Fibroblast of lung (primary cell): ENCODE results near the gene SLC45A1. TPM values are rescaled to one million over a fixed set of nuclear protein-coding genes. Genes with fewer than 3 reads are reported as not detected.

Source experiments
- DNase-seq, 2 donors: peaks; one replicate each; pipeline versions ENCODE4 v3.0.0 to v3.0.0-alpha.2; 2010; ENCODE audit warnings: low read depth in 2 of 2
- H2AFZ ChIP-seq: 2 replicates; pipeline ENCODE4 v1.5.1; 2012; ENCODE audit warnings: low read length, control low read depth, inconsistent platforms
- H3K27ac ChIP-seq: 2 replicates; pipeline ENCODE4 v1.5.1; 2011; ENCODE audit warnings: low read length, control low read depth; ENCODE audit not compliant: insufficient read depth
- H3K27me3 ChIP-seq: 2 replicates; pipeline ENCODE4 v1.5.1; 2011; ENCODE audit warnings: mild to moderate bottlenecking, low read length; ENCODE audit not compliant: control insufficient read depth, insufficient read depth
- H3K36me3 ChIP-seq: 2 replicates; pipeline ENCODE4 v1.5.1; 2011; ENCODE audit warnings: low read length; ENCODE audit not compliant: control insufficient read depth, insufficient read depth
- H3K4me1 ChIP-seq: 2 replicates; pipeline ENCODE4 v1.5.1; 2011; ENCODE audit warnings: low read length; ENCODE audit not compliant: control insufficient read depth, insufficient read depth; ENCODE audit errors: extremely low read depth
- H3K4me2 ChIP-seq: 2 replicates; pipeline ENCODE4 v1.5.1; 2011; ENCODE audit warnings: low read length, control low read depth; ENCODE audit not compliant: insufficient read depth; ENCODE audit errors: extremely low read depth
- H3K4me3 ChIP-seq, 4 experiments: fragments of 200-600 bp in 1 of 4; sonication (generic) in 1 of 4; replicated peaks in 1 of 4; 2 replicates each; pipeline ENCODE4 v1.5.1; 2011 to 2016; ENCODE audit warnings: low read length in 4 of 4, low read depth in 3 of 4, mild to moderate bottlenecking in 3 of 4, control low read depth in 2 of 4, inconsistent platforms in 1 of 4, mixed read lengths in 1 of 4; ENCODE audit not compliant: insufficient read depth in 1 of 4; ENCODE audit errors: control extremely low read depth in 1 of 4
- H3K79me2 ChIP-seq: 2 replicates; pipeline ENCODE4 v1.5.1; 2012; ENCODE audit warnings: mild to moderate bottlenecking, low read length, inconsistent platforms; ENCODE audit not compliant: control insufficient read depth, insufficient read depth
- H3K9ac ChIP-seq: 2 replicates; pipeline ENCODE4 v1.5.1; 2011; ENCODE audit warnings: mild to moderate bottlenecking, low read length, control low read depth; ENCODE audit not compliant: insufficient read depth
- H3K9me3 ChIP-seq: 2 replicates; pipeline ENCODE4 v1.5.1; 2012; ENCODE audit warnings: low read depth, low read length; ENCODE audit not compliant: control insufficient read depth, insufficient read depth
- H4K20me1 ChIP-seq: 2 replicates; pipeline ENCODE4 v1.5.1; 2011; ENCODE audit warnings: low read length; ENCODE audit not compliant: control insufficient read depth, insufficient read depth; ENCODE audit errors: extremely low read depth
- CTCF ChIP-seq, 2 donors: IDR thresholded peaks in 1 of 2; conservative IDR thresholded peaks in 1 of 2; 1 replicate in 1 of 2; 2 replicates in 1 of 2; pipeline ENCODE4 v1.5.1; 2011 to 2012; ENCODE audit warnings: low read length in 2 of 2, control low read depth in 1 of 2, inconsistent platforms in 1 of 2, low read depth in 1 of 2, mild to moderate bottlenecking in 1 of 2
- EZH2 ChIP-seq: IDR thresholded peaks from 2 replicates; pipeline ENCODE4 v1.5.1; 2012; ENCODE audit warnings: low read length, control low read depth, mild to moderate bottlenecking; ENCODE audit errors: missing control alignments
- polyA plus RNA-seq, 2 donors: library from polyadenylated mRNA; depleted of rRNA in 1 of 2; stranded (reverse) in 1 of 2; unstranded in 1 of 2; fragments of >200 nt; gene quantifications; 2 replicates each; pipeline ENCODE4 v1.2.1, GENCODE V29; 2011 to 2012; ENCODE audit warnings: missing spikeins in 1 of 2
- total RNA-seq: library from RNA; depleted of rRNA; stranded (reverse); fragments of >200 nt; gene quantifications from 2 replicates; pipeline ENCODE4 v1.2.1, GENCODE V29; 2014

Gene SLC45A1
- total and polyA plus RNA-seq, 2 donors (not counting 1 experiment from before 2014, with no cell fraction given), result 2.1 to 2.6 TPM

- Histone ChIP-seq H3K4me1 (peaks cover under 1% of the 10 kb centered on the region), H3K4me3 (no peak overlapping the region), H3K27ac (no peak overlapping the region), H3K9ac (no peak overlapping the region), H2AFZ (no peak overlapping the region), H3K79me2 (no peaks in the 10 kb centered on the region), H3K27me3 (no peaks in the 10 kb centered on the region), H3K9me3 (no peaks in the 10 kb centered on the region), H3K36me3 (no peaks in the 10 kb centered on the region), H3K4me2 (no peak overlapping the region), H4K20me1 (no peaks in the 10 kb centered on the region)
- DNase-seq, result no peak
- TF ChIP-seq CTCF (conservative IDR thresholded peaks at IDR 0.05 in 1 of 2, IDR thresholded peaks at IDR 0.05 in 1 of 2; ENCODE audit: low read depth in 1 of 2, low read length in 2 of 2) (no peak), EZH2 (no peak)
Observed at GRCh38 chr1:8312235-8313218, 5.4 kb upstream of the SLC45A1 start.

- Histone ChIP-seq H3K27me3 (no peaks in the 10 kb centered on the region), H3K9ac (no peak overlapping the region), H3K4me1 (peaks cover 4% of the 10 kb centered on the region), H3K4me2 (no peak overlapping the region), H3K36me3 (no peaks in the 10 kb centered on the region), H2AFZ (no peak overlapping the region), H3K4me3 (no peak overlapping the region), H3K27ac (no peak overlapping the region), H3K9me3 (no peaks in the 10 kb centered on the region), H3K79me2 (no peaks in the 10 kb centered on the region), H4K20me1 (no peaks in the 10 kb centered on the region)
- no peak for DNase-seq
- TF ChIP-seq CTCF (conservative IDR thresholded peaks at IDR 0.05 in 1 of 2, IDR thresholded peaks at IDR 0.05 in 1 of 2; ENCODE audit: low read depth in 1 of 2, low read length in 2 of 2), result no peak
- TF ChIP-seq EZH2, result no peak
Observed at GRCh38 chr1:8313231-8313630, 4.7 kb upstream of the SLC45A1 start.

DNA sequence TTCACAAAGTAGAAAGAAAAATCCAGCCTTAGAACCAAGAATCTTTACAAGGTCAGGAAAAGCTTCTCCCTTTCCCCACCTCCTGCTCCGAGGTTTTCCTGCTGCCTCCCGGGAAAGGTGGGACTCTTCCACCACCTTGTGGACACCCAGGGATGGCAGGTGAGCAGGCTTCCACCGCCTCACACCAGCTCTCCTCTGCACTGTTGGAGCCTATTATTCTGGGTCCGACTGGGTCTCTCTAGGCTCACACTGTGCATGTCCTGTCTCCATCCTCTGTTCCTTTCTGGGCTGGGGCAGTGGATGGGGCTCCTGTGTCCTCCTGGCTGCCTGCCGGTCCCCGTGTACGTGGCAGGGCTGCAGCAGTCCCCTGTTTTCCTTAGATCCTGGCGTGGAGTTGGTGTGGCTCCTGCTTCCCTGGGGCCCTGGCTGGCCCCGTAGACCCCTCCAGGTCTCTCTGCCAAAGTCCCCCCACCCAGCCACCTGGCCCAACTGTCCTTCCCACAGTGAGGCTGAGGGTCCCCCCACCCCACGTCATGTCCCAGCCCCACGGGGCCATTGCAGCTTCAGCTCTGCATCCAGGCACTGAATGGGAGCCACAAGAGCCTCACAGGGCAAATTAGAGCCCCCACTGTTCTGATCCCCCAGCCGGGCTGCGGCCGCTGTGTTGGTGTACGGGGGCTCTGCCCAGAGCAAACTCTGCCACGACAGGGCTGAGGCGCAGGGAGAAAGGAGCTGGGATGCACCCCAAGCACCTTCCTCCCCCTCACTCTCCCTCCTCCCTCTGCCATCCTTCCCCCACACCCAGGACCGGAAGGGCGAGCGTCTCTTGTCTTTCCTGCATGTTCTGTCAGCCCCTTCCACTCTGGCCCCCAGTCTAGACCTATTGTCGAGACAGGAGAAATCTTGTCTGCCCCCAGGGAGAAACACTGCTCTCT is 3.3 kb upstream of the SLC45A1 start:
- Histone ChIP-seq H3K27ac (no peak overlapping the region), H3K4me2 (no peak overlapping the region), H3K27me3 (no peaks in the 10 kb centered on the region), H3K4me1 (peaks cover 9% of the 10 kb centered on the region), H3K9ac (no peak overlapping the region), H3K36me3 (no peaks in the 10 kb centered on the region), H2AFZ (no peak overlapping the region), H4K20me1 (no peaks in the 10 kb centered on the region), H3K79me2 (no peaks in the 10 kb centered on the region), H3K4me3 (no peak overlapping the region), H3K9me3 (no peaks in the 10 kb centered on the region)
- TF ChIP-seq CTCF (conservative IDR thresholded peaks at IDR 0.05 in 1 of 2, IDR thresholded peaks at IDR 0.05 in 1 of 2; ENCODE audit: low read depth in 1 of 2, low read length in 2 of 2) (peak; percentile 90 to 96), EZH2 (no peak)
- DNase-seq, result peak; percentile 67 to 80
